GM19397 (cell line): ENCODE data around the gene ZNF638.

Experiments
- ATAC-seq: cut with Tn5 transposase; IDR thresholded peaks from one replicate; pipeline ENCODE4 v1.9.1; 2021; ENCODE audit warnings: mild to moderate bottlenecking, moderate library complexity; ENCODE audit not compliant: unreplicated experiment

The ZNF638 gene

GRCh38 chr2:71336384-71336783, 4.8 kb downstream of the ZNF638 start:
- ATAC-seq: no peak

GRCh38 chr2:71336802-71337201, 5.2 kb downstream of the ZNF638 start:
- no peak for ATAC-seq

- no peak for ATAC-seq
These were observed 6.2 kb downstream of the ZNF638 start for GRCh38 chr2:71337776-71338175.

- no peak for ATAC-seq
These were observed 8.1 kb downstream of the ZNF638 start for GRCh38 chr2:71339685-71340084.

GRCh38 chr2:71340176-71340575, 8.6 kb downstream of the ZNF638 start:
- ATAC-seq: no peak

GRCh38 chr2:71341645-71342044, 10.1 kb downstream of the ZNF638 start:
- no peak for ATAC-seq

GRCh38 chr2:71346065-71346464, 14.5 kb downstream of the ZNF638 start:
- no peak for ATAC-seq

- no peak for ATAC-seq
These were observed 15.9 kb downstream of the ZNF638 start for GRCh38 chr2:71347517-71347916.

- no peak for ATAC-seq
These were observed 16.7 kb downstream of the ZNF638 start for GRCh38 chr2:71348302-71348701.

GRCh38 chr2:71353248-71353647, 21.7 kb downstream of the ZNF638 start:
- no peak for ATAC-seq

- no peak for ATAC-seq
These were observed 27.5 kb downstream of the ZNF638 start for GRCh38 chr2:71358931-71359671.

- no peak for ATAC-seq
These were observed 28.9 kb downstream of the ZNF638 start for GRCh38 chr2:71360434-71360975.

GRCh38 chr2:71361631-71362030, 30.0 kb downstream of the ZNF638 start:
- ATAC-seq: no peak

- no peak for ATAC-seq
These were observed 30.9 kb downstream of the ZNF638 start for GRCh38 chr2:71362447-71362846.

GRCh38 chr2:71370015-71370414, 38.4 kb downstream of the ZNF638 start:
- no peak for ATAC-seq

- ATAC-seq: no peak
These were observed 40.5 kb downstream of the ZNF638 start for GRCh38 chr2:71372042-71372441.

- no peak for ATAC-seq
These were observed 47.5 kb downstream of the ZNF638 start for GRCh38 chr2:71379086-71379485.

- ATAC-seq: no peak
These were observed 49.1 kb downstream of the ZNF638 start for GRCh38 chr2:71380665-71381064.

GRCh38 chr2:71385012-71385411, 53.4 kb downstream of the ZNF638 start:
- no peak for ATAC-seq

- ATAC-seq: no peak
These were observed 56.6 kb downstream of the ZNF638 start for GRCh38 chr2:71388214-71388613.

GRCh38 chr2:71389384-71390072, 57.9 kb downstream of the ZNF638 start:
- no peak for ATAC-seq

- ATAC-seq: no peak
These were observed 61.6 kb downstream of the ZNF638 start for GRCh38 chr2:71393216-71393615.
